ENCODE data around the gene PCDH9. TPM values are rescaled to one million over a fixed set of nuclear protein-coding genes. Genes with fewer than 3 reads are reported as not detected.

Gene PCDH9
- total and polyA plus RNA-seq, 2 experiments from 2014 or later, result 0.56 to 0.76 TPM

- no peak for TF ChIP-seq EZH2 (IDR thresholded peaks at IDR 0.05; ENCODE audit: insufficient read depth, poor library complexity, severe bottlenecking)
- no peak for TF ChIP-seq EZH2phosphoT487 (IDR thresholded peaks at IDR 0.05; ENCODE audit: insufficient read depth, low read depth)
- no peak overlapping the region for H3K9ac ChIP-seq
- no peaks in the 10 kb centered on the region for H3K9me3 ChIP-seq (ENCODE audit: low read depth)
- in situ Hi-C loops (cut with MboI), result no loop called here
- no peak overlapping the region for H2AFZ ChIP-seq
- H3K4me2 ChIP-seq (ENCODE audit: unreplicated experiment), result no peak overlapping the region
- no peaks in the 10 kb centered on the region for H3K27me3 ChIP-seq (replicated peaks; ENCODE audit: insufficient read depth)
- H3K9me2 ChIP-seq (ENCODE audit: insufficient read depth), result no peaks in the 10 kb centered on the region
- WGBS, 2 experiments (ENCODE audit: low coverage in 1 of 2, low lambda C conversion rate in 2 of 2, missing lambda C conversion rate in 2 of 2), result 65 to 66% methylated on average over 7 of the region's 7 CpGs
- no peaks in the 10 kb centered on the region for H3K36me3 ChIP-seq (ENCODE audit: low read depth)
- H3K4me1 ChIP-seq (ENCODE audit: insufficient read depth), result no peaks in the 10 kb centered on the region
- no peaks in the 10 kb centered on the region for H4K20me1 ChIP-seq (ENCODE audit: insufficient read depth)
- H3F3A ChIP-seq (ENCODE audit: insufficient read depth), result no peaks in the 10 kb centered on the region
- no peaks in the 10 kb centered on the region for H3K79me2 ChIP-seq (ENCODE audit: insufficient read depth)
- no peak overlapping the region for H3K4me3 ChIP-seq
- DNase-seq, result peak; percentile 2
- no peak overlapping the region for H3K27ac ChIP-seq
Measured at GRCh38 chr13:66933994-66934393, 296.1 kb downstream of the PCDH9 start.

- Histone ChIP-seq H3K4me3 (no peak overlapping the region), H3F3A (ENCODE audit: insufficient read depth) (no peaks in the 10 kb centered on the region), H3K27ac (no peak overlapping the region), H3K4me1 (ENCODE audit: insufficient read depth) (no peaks in the 10 kb centered on the region), H3K9me3 (ENCODE audit: low read depth) (no peaks in the 10 kb centered on the region), H3K9ac (no peak overlapping the region), H3K9me2 (ENCODE audit: insufficient read depth) (no peaks in the 10 kb centered on the region), H2AFZ (no peak overlapping the region), H3K36me3 (ENCODE audit: low read depth) (no peaks in the 10 kb centered on the region), H4K20me1 (ENCODE audit: insufficient read depth) (no peaks in the 10 kb centered on the region), H3K27me3 (replicated peaks; ENCODE audit: insufficient read depth) (no peaks in the 10 kb centered on the region), H3K79me2 (ENCODE audit: insufficient read depth) (no peaks in the 10 kb centered on the region), H3K4me2 (ENCODE audit: unreplicated experiment) (no peak overlapping the region)
- TF ChIP-seq EZH2phosphoT487 (IDR thresholded peaks at IDR 0.05; ENCODE audit: insufficient read depth, low read depth), result no peak
- TF ChIP-seq EZH2 (IDR thresholded peaks at IDR 0.05; ENCODE audit: insufficient read depth, poor library complexity, severe bottlenecking), result no peak
- in situ Hi-C loops (cut with MboI), result no loop called here
- WGBS, 2 experiments (ENCODE audit: low coverage in 1 of 2, low lambda C conversion rate in 2 of 2, missing lambda C conversion rate in 2 of 2), result 35 to 48% methylated on average over 3 of the region's 3 CpGs
- no peak for DNase-seq
Measured at GRCh38 chr13:66933527-66933926, 296.6 kb downstream of the PCDH9 start.

GRCh38 chr13:66927562-66927961, 302.6 kb downstream of the PCDH9 start:
- Histone ChIP-seq H2AFZ (no peak overlapping the region), H3K27me3 (replicated peaks; ENCODE audit: insufficient read depth) (no peaks in the 10 kb centered on the region), H3K79me2 (ENCODE audit: insufficient read depth) (no peaks in the 10 kb centered on the region), H3K9me3 (ENCODE audit: low read depth) (peaks cover 3% of the 10 kb centered on the region), H3K4me1 (ENCODE audit: insufficient read depth) (no peaks in the 10 kb centered on the region), H3K9me2 (ENCODE audit: insufficient read depth) (no peaks in the 10 kb centered on the region), H3K4me3 (no peak overlapping the region), H3K36me3 (ENCODE audit: low read depth) (no peaks in the 10 kb centered on the region), H3K4me2 (ENCODE audit: unreplicated experiment) (no peak overlapping the region), H3K27ac (no peak overlapping the region), H3K9ac (no peak overlapping the region), H3F3A (ENCODE audit: insufficient read depth) (no peaks in the 10 kb centered on the region), H4K20me1 (ENCODE audit: insufficient read depth) (no peaks in the 10 kb centered on the region)
- TF ChIP-seq EZH2phosphoT487 (IDR thresholded peaks at IDR 0.05; ENCODE audit: insufficient read depth, low read depth) (no peak), EZH2 (IDR thresholded peaks at IDR 0.05; ENCODE audit: insufficient read depth, poor library complexity, severe bottlenecking) (no peak)
- in situ Hi-C loops (cut with MboI), result no loop called here
- DNase-seq, result no peak

GRCh38 chr13:66926851-66927524, 303.1 kb downstream of the PCDH9 start:
- H3K4me1 ChIP-seq (ENCODE audit: insufficient read depth), result no peaks in the 10 kb centered on the region
- H2AFZ ChIP-seq, result no peak overlapping the region
- H3K4me3 ChIP-seq, result no peak overlapping the region
- peaks cover 3% of the 10 kb centered on the region for H3K9me3 ChIP-seq (ENCODE audit: low read depth)
- H3K79me2 ChIP-seq (ENCODE audit: insufficient read depth), result no peaks in the 10 kb centered on the region
- TF ChIP-seq EZH2phosphoT487 (IDR thresholded peaks at IDR 0.05; ENCODE audit: insufficient read depth, low read depth) (no peak), EZH2 (IDR thresholded peaks at IDR 0.05; ENCODE audit: insufficient read depth, poor library complexity, severe bottlenecking) (no peak)
- DNase-seq, result no peak
- no peaks in the 10 kb centered on the region for H4K20me1 ChIP-seq (ENCODE audit: insufficient read depth)
- 36 to 46% methylated on average over 6 of the region's 6 CpGs for WGBS, 2 experiments (ENCODE audit: low coverage in 1 of 2, low lambda C conversion rate in 2 of 2, missing lambda C conversion rate in 2 of 2)
- H3K27me3 ChIP-seq (replicated peaks; ENCODE audit: insufficient read depth), result no peaks in the 10 kb centered on the region
- no peak overlapping the region for H3K9ac ChIP-seq
- H3F3A ChIP-seq (ENCODE audit: insufficient read depth), result no peaks in the 10 kb centered on the region
- H3K4me2 ChIP-seq (ENCODE audit: unreplicated experiment), result no peak overlapping the region
- H3K9me2 ChIP-seq (ENCODE audit: insufficient read depth), result no peaks in the 10 kb centered on the region
- no peaks in the 10 kb centered on the region for H3K36me3 ChIP-seq (ENCODE audit: low read depth)
- in situ Hi-C loops (cut with MboI), result no loop called here
- no peak overlapping the region for H3K27ac ChIP-seq
